Thyroid gland (tissue), 4 donors: Measurements from ENCODE around the gene PRKG2.

Source experiments
- CTCF ChIP-seq, 6 experiments: fragments of 200-600 bp in 3 of 6; fragments of 450-650 bp in 3 of 6; sonication (generic) in 3 of 6; IDR thresholded peaks; one replicate each; pipeline ENCODE4 v1.5.1; 2016 to 2019; ENCODE audit warnings: antibody characterized with exemption in 6 of 6, mild to moderate bottlenecking in 2 of 6, inconsistent platforms in 1 of 6, moderate library complexity in 1 of 6
- POLR2A ChIP-seq, 2 donors: fragments of 450-650 bp; IDR thresholded peaks; one replicate each; pipeline ENCODE4 v1.6.1; 2017; ENCODE audit warnings: antibody characterized with exemption in 2 of 2, mild to moderate bottlenecking in 2 of 2, moderate library complexity in 1 of 2

DNA sequence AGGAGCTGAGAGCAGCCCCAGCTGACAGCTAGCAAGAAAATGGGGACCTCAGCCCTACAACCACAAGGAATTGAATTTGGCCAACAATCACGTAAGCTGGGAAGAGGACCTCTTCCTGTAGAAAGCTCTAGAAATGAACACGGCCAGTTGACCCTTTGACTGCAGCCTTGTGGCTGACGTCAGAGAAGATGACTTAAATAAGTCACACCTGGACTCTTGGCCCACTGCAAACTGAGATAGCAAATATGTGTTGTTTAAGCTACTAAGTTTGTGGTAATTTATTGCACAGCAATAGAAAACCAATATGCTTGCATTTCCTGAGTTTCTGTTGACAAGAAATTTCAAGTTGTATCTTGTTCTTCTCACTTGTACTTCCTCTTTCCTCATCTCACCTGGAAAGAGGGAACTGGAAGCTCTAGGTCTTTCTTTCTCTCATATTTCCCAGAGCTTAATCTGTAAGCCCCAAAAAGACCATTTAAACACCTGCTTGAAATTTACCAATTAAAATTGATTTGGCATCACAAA is 18.8 kb downstream of the PRKG2 start:
- TF ChIP-seq POLR2A (IDR thresholded peaks at IDR 0.05) (no peak), CTCF (IDR thresholded peaks at IDR 0.05) (no peak)
